MM.1S (cell line): ENCODE data around the gene AUH.
A peak's percentile ranks its signal among the peaks of the same experiment; 100 is the strongest.

ENCODE experiments used
- DNase-seq: peaks from one replicate; pipeline ENCODE4 v3.0.0-alpha.2; 2015
- H2AFZ ChIP-seq: fragments of 300-600 bp; sonication (generic); 2 replicates; pipeline ENCODE4 v1.6.0; 2016; ENCODE audit warnings: antibody characterized with exemption, low read length
- H3F3A ChIP-seq: fragments of 300-600 bp; sonication (generic); 2 replicates; pipeline ENCODE4 v1.6.1; 2016; ENCODE audit warnings: mild to moderate bottlenecking, antibody characterized with exemption, low read length, moderate library complexity, mixed read lengths; ENCODE audit not compliant: insufficient read depth
- H3K27ac ChIP-seq: fragments of 300-600 bp; sonication (generic); 2 replicates; pipeline ENCODE4 v1.5.1; 2016; ENCODE audit warnings: mild to moderate bottlenecking, low read length
- H3K27me3 ChIP-seq: fragments of 300-600 bp; sonication (generic); replicated peaks from 2 replicates; pipeline ENCODE4 v1.6.0; 2016; ENCODE audit warnings: low read length; ENCODE audit not compliant: insufficient read depth
- H3K36me3 ChIP-seq: fragments of 300-600 bp; sonication (generic); replicated peaks from 2 replicates; pipeline ENCODE4 v1.6.1; 2016; ENCODE audit warnings: mild to moderate bottlenecking, low read length, mixed read lengths; ENCODE audit not compliant: insufficient read depth
- H3K4me1 ChIP-seq: fragments of 300-600 bp; sonication (generic); 2 replicates; pipeline ENCODE4 v1.6.1; 2016; ENCODE audit warnings: low read length, mixed read lengths
- H3K4me2 ChIP-seq: fragments of 300-600 bp; sonication (generic); 2 replicates; pipeline ENCODE4 v1.6.0; 2016; ENCODE audit warnings: low read depth, low read length
- H3K4me3 ChIP-seq: fragments of 300-600 bp; sonication (generic); 2 replicates; pipeline ENCODE4 v1.5.1; 2016; ENCODE audit warnings: low read length, mixed read lengths
- H3K79me2 ChIP-seq: fragments of 300-600 bp; sonication (generic); 2 replicates; pipeline ENCODE4 v1.6.1; 2016; ENCODE audit warnings: mixed run types, low read length, mixed read lengths
- H3K9ac ChIP-seq: fragments of 300-600 bp; sonication (generic); 2 replicates; pipeline ENCODE4 v1.6.1; 2016; ENCODE audit warnings: low read length, mixed read lengths
- H3K9me2 ChIP-seq: fragments of 300-600 bp; sonication (generic); replicated peaks from 2 replicates; pipeline ENCODE4 v1.6.1; 2016; ENCODE audit warnings: mild to moderate bottlenecking, low read length, mixed read lengths; ENCODE audit not compliant: insufficient read depth
- H3K9me3 ChIP-seq: fragments of 300-600 bp; sonication (generic); replicated peaks from 2 replicates; pipeline ENCODE4 v1.6.1; 2016; ENCODE audit warnings: mild to moderate bottlenecking, low read length, mixed read lengths; ENCODE audit not compliant: insufficient read depth
- H4K20me1 ChIP-seq: fragments of 300-600 bp; sonication (generic); 2 replicates; pipeline ENCODE4 v1.6.1; 2016; ENCODE audit warnings: mild to moderate bottlenecking, low read length, moderate library complexity, mixed read lengths; ENCODE audit not compliant: insufficient read depth
- CTCF ChIP-seq: fragments of 300-600 bp; sonication (generic); IDR thresholded peaks from 2 replicates; pipeline ENCODE4 v1.5.1; 2016; ENCODE audit warnings: antibody characterized with exemption, low read length, mixed read lengths
- EZH2 ChIP-seq: fragments of 300-600 bp; sonication (generic); optimal IDR thresholded peaks from 2 replicates; pipeline ENCODE3; 2017; ENCODE audit warnings: low read depth, mild to moderate bottlenecking, antibody characterized with exemption, low read length, mixed read lengths
- EZH2phosphoT487 ChIP-seq: fragments of 300-600 bp; sonication (generic); IDR thresholded peaks from 2 replicates; pipeline ENCODE4 v1.6.1; 2018; ENCODE audit warnings: antibody characterized with exemption, low read length

The AUH gene

GRCh38 chr9:91255327-91255726 is 106.4 kb downstream of the AUH start:
- DNase-seq: no peak
- Histone ChIP-seq H4K20me1 (no peaks in the 10 kb centered on the region), H3K36me3 (no peaks in the 10 kb centered on the region), H3K4me3 (no peak overlapping the region), H3F3A (no peaks in the 10 kb centered on the region), H3K9me2 (no peaks in the 10 kb centered on the region), H2AFZ (no peak overlapping the region), H3K4me2 (peak overlapping the region; percentile 0; the same call in 1 of the 2 replicates), H3K9me3 (no peaks in the 10 kb centered on the region), H3K79me2 (no peaks in the 10 kb centered on the region), H3K4me1 (peaks cover 23% of the 10 kb centered on the region), H3K27me3 (no peaks in the 10 kb centered on the region), H3K9ac (no peak overlapping the region), H3K27ac (no peak overlapping the region)
- TF ChIP-seq EZH2phosphoT487 (no peak), CTCF (no peak), EZH2 (no peak)

GRCh38 chr9:91253488-91253887 is 108.2 kb downstream of the AUH start:
- H3K79me2 ChIP-seq: no peaks in the 10 kb centered on the region
- H3K36me3 ChIP-seq: no peaks in the 10 kb centered on the region
- H3K9me2 ChIP-seq: no peaks in the 10 kb centered on the region
- no peak overlapping the region for H3K9ac ChIP-seq
- no peaks in the 10 kb centered on the region for H4K20me1 ChIP-seq
- no peaks in the 10 kb centered on the region for H3F3A ChIP-seq
- TF ChIP-seq EZH2 (no peak), CTCF (peak; percentile 48)
- H3K27ac ChIP-seq: no peak overlapping the region
- no peak overlapping the region for H2AFZ ChIP-seq
- DNase-seq: peak; percentile 69
- H3K9me3 ChIP-seq: no peaks in the 10 kb centered on the region
- no peak overlapping the region for H3K4me2 ChIP-seq
- no peak overlapping the region for H3K4me3 ChIP-seq
- no peaks in the 10 kb centered on the region for H3K27me3 ChIP-seq
- H3K4me1 ChIP-seq: peaks cover 23% of the 10 kb centered on the region

- no peak overlapping the region for H3K4me3 ChIP-seq
- H2AFZ ChIP-seq: no peak overlapping the region
- H3K36me3 ChIP-seq: no peaks in the 10 kb centered on the region
- peaks cover 2% of the 10 kb centered on the region; the same call in 1 of the 2 replicates for H3K4me1 ChIP-seq
- TF ChIP-seq EZH2 (no peak), EZH2phosphoT487 (no peak), CTCF (no peak)
- H3K79me2 ChIP-seq: no peaks in the 10 kb centered on the region
- H3K9me2 ChIP-seq: no peaks in the 10 kb centered on the region
- H3K9ac ChIP-seq: no peak overlapping the region
- no peaks in the 10 kb centered on the region for H3F3A ChIP-seq
- no peak for DNase-seq
- no peak overlapping the region for H3K4me2 ChIP-seq
- H4K20me1 ChIP-seq: no peaks in the 10 kb centered on the region
- H3K27me3 ChIP-seq: no peaks in the 10 kb centered on the region
- no peaks in the 10 kb centered on the region for H3K9me3 ChIP-seq
- no peak overlapping the region for H3K27ac ChIP-seq
These were observed 113.0 kb downstream of the AUH start for GRCh38 chr9:91248707-91249106.

GRCh38 chr9:91247278-91247677 is 114.4 kb downstream of the AUH start:
- no peak overlapping the region for H2AFZ ChIP-seq
- no peaks in the 10 kb centered on the region for H3K27me3 ChIP-seq
- H3K9ac ChIP-seq: no peak overlapping the region
- DNase-seq: no peak
- no peak overlapping the region for H3K4me3 ChIP-seq
- no peaks in the 10 kb centered on the region for H3K9me2 ChIP-seq
- H3K27ac ChIP-seq: no peak overlapping the region
- H3K36me3 ChIP-seq: no peaks in the 10 kb centered on the region
- no peaks in the 10 kb centered on the region for H3K79me2 ChIP-seq
- no peaks in the 10 kb centered on the region for H3F3A ChIP-seq
- no peaks in the 10 kb centered on the region for H4K20me1 ChIP-seq
- TF ChIP-seq EZH2: no peak
- TF ChIP-seq EZH2phosphoT487: no peak
- no peak for TF ChIP-seq CTCF
- no peak overlapping the region for H3K4me2 ChIP-seq
- H3K9me3 ChIP-seq: no peaks in the 10 kb centered on the region
- H3K4me1 ChIP-seq: no peaks in the 10 kb centered on the region
